ENCODE results near the gene SPATS2.
A peak's percentile ranks its signal among the peaks of the same experiment; 100 is the strongest.

Gene SPATS2

DNA sequence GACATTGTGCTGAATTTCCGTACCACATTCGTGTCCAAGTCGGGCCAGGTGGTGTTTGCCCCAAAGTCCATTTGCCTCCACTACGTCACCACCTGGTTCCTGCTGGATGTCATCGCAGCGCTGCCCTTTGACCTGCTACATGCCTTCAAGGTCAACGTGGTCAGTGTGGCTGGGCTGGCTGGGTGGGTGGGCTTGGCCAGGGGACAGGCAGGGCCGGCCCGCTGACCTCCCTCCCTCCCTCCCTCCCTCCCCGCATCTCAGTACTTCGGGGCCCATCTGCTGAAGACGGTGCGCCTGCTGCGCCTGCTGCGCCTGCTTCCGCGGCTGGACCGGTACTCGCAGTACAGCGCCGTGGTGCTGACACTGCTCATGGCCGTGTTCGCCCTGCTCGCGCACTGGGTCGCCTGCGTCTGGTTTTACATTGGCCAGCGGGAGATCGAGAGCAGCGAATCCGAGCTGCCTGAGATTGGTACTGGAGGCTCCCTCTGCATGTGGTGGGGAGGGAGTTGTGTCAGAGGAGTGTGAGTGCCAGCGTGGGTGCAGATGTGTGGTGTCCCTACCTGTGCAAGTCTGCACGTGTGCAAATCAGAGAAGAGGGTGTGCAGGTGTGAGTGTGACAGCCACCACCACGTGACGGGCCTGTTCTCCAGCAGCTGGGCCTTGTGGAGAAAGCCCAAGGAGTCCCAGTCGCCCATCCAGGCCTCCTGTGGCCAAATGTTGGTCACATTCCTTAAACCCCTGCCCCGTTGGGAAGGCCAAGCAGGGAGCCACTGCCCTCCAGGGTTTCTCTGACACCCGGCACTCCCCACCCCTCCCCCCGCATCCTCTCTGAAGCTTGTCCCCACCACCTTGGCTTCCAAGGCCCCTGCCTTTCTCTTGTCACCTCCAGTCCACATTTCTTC lies 176.9 kb downstream of the SPATS2 start:
- DNase-seq, result no peak

DNA sequence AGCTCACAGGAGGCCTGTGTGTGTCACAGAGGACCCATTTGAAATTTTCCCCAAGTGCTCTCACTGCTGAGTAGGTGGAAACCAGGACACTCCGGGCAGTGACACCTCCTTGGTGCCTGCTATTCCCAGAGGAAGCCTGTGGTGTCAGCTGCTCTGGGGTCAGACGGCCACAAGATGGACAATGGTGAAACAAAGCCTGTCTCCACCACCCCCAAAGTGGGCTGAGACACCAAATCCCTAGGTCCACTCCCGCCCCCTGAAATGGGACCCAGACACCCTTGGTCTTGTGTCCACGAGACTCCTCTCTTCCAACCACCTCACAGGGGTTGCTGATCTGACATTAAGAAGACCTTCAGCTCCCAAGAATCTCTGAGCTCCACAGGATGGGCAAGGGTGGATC lies 178.6 kb downstream of the SPATS2 start:
- no peak for DNase-seq

DNA sequence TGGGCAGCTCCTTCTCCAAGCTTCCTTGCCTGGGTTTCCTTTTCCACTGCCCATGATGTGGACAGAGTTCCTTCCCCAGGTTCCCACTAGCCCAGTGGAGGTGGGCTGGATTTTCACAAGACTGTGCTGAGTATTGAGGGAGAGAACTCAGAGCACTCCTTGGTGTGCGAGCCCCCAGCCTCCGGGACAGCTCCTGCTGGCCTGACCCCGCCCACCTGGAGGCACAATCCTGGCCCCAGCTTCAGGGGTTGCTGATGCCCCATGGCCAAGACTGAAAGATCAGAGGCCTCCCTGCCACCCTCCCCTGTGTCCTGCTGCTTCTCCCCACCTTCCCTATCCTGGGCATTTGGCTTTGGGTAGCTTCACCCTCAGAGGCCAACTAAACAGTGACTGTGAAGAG lies 179.2 kb downstream of the SPATS2 start:
- no peak for DNase-seq

DNA sequence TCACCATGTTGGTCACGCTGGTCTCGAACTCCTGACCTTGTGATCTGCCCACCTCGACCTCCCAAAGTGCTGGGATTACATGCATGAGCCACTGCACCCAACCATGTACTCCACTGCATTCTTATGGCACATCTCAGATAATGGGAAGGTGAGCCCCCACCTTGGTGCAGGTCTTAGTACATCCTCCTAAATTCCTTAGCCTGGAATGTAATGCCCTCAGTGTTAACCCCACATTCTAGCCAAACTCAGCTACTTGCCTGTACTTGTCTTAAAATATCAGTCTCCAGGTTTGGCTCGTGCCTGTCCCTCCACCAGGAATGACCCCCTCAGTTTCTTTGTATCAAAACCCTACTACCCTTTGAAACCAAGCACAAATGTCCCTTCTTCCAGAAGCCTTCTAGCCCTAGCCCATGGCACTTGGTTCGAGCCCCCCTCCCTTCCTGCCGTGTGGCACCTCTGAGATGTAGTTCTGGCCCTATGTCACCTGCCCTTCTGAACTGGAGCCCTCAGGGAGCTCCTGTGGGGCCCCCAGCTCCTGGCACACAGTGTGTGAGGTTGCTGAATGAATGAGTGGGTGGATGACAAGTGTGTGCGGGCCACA lies 179.9 kb downstream of the SPATS2 start:
- DNase-seq, result no peak

DNA sequence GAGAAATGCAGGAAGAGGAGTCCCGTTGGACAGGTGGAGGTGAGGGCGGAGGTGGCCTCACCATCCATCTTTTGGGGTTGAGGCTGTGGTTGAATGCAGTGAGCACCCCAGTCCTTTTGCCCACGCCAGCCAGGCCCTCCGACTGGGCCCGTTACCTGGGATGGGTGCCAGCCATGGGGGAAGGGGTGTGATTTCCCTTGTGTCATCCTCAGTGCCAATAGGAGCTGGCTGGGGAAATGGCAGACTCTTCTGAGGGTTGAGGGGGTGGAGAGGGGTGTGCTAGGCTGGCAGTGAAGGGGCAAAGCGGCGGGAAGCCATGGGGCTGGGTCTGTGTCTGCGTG lies 181.2 kb downstream of the SPATS2 start:
- DNase-seq, result no peak

DNA sequence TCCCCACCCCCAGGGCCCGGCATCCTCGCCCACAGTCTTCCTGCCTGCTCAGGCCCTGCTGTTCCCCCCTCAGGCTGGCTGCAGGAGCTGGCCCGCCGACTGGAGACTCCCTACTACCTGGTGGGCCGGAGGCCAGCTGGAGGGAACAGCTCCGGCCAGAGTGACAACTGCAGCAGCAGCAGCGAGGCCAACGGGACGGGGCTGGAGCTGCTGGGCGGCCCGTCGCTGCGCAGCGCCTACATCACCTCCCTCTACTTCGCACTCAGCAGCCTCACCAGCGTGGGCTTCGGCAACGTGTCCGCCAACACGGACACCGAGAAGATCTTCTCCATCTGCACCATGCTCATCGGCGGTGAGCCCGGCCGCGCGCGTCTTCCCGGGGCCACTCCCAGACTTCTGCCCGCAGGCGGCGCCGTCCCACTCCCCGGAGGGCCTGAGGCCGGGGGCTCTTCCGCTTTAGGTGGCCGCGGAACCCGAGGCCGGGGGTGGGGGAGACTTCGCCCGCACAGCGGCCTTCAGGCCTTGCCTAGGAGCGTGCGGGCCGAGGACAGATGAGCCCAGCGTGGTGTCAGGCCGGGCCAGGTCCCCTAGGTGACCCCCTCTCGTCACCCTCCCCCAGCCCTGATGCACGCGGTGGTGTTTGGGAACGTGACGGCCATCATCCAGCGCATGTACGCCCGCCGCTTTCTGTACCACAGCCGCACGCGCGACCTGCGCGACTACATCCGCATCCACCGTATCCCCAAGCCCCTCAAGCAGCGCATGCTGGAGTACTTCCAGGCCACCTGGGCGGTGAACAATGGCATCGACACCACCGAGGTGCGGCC lies 181.8 kb downstream of the SPATS2 start:
- DNase-seq, result no peak

DNA sequence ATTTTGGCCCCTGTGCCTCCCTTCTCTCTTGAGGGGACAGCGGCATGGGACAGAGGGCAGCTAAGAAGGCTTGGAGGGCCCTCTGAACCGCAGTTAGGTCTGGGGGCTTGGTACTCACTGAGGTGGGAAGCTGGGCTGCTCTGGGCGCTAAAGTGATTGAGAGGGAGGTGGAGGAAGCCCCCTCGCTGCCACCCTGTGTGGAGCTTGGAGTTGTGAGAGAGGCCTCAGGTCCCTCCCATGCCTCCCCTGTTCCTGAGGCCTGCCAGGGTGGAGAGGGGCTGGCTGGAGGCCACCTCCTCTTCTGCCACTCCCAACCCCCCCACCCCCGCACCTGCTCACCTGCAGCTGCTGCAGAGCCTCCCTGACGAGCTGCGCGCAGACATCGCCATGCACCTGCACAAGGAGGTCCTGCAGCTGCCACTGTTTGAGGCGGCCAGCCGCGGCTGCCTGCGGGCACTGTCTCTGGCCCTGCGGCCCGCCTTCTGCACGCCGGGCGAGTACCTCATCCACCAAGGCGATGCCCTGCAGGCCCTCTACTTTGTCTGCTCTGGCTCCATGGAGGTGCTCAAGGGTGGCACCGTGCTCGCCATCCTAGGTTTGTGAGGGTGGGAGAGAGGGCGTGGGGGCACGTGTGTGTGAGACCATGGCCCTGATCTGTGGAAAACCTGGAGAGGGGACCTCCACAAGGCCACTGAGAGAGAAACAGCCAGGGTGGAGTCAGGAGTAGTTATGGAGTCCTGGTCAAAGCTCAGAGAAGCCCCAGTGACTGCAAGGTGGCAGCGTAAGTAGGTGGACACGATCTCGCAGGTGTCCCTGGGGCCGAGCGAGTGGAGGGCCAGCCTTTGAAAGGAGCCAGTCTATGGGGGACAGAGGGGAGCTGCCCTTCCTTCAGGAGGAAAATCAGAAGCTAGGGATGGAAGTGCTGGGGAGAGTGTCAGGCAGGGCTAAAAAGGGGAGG lies 182.8 kb downstream of the SPATS2 start:
- DNase-seq, result no peak

DNA sequence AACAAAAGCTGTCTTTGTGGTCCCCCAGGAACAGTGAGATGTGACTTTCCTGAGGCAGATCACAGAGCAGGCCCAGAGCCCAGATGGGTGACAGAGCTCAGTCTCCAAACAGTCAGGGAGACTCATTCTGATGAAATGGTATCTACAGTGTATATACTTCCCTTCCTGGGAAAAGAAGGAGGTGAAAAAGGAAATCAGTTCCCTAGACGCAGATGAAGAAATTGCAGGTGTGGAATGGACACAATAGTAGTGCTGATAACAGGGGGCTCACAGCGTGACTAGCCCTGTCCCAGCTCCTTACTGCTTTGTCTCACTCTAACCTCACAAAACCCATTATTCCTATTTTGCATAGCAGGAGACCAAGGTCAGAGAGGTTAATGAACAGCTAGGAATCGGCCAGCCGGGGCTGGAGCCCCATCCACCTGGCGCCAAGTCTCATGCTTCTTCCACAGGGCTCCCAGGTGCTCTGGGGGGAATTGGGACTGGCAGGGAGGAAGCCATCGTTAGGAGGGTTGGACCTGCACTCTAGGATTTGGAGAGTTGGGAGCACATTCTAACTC lies 183.5 kb downstream of the SPATS2 start:
- DNase-seq, result no peak

DNA sequence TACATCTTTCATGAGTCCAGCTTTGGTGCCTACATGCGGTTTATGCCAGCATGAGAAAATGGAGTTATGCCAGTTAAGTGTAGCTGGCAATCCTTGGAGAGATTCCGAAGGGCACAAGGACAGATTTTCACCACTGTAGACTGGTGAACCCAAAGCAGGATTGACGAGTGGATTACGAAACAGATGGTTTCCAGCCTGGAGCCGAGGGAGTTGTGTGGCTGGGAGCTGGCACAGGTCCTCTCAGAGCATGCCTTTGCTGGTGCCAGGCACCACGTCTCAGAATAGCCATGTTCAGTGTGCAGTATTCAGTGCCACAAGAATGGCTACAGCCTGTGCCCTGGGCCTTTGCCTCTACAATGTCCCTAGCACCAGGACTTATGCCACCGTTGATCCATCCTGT lies 184.8 kb downstream of the SPATS2 start:
- DNase-seq, result no peak

DNA sequence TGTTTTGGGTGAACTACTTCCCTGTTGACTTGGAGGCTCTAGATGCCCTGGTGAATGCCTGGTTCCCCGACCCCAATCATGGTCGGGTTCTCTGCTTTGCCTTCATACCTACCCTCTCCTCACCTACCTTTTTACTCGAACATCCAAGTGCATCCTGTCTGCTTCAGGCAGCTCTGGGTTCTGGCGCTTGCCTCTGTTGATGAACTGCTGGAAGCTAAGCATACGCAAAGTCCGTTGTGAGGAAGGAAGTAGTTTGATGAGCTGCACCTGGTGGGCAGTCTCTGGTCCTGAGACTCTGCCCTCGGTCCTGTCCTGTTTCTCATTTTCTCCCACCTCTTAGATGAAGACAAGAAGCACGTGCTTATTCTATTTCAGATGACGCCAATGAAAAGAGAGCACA lies 185.2 kb downstream of the SPATS2 start:
- DNase-seq, result no peak

DNA sequence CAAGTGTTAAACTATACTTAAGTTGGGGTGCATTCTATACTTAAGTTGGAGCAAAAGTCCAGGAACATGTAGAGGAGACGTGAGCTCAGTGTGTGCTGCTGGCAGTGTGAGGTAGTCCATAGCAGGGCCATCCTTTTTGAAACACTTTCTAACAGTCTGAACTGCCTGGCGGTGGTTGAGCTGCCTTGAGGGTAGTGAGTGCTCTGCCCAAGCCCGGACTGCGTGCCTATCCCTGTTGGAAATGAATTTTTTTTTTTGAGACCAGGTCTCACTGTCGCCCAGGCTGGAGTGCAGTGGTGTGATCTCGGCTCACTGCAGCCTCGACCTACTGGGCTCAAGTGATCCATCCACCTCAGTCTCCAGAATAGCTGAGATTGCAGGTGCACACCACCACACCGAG lies 185.6 kb downstream of the SPATS2 start:
- DNase-seq, result no peak

DNA sequence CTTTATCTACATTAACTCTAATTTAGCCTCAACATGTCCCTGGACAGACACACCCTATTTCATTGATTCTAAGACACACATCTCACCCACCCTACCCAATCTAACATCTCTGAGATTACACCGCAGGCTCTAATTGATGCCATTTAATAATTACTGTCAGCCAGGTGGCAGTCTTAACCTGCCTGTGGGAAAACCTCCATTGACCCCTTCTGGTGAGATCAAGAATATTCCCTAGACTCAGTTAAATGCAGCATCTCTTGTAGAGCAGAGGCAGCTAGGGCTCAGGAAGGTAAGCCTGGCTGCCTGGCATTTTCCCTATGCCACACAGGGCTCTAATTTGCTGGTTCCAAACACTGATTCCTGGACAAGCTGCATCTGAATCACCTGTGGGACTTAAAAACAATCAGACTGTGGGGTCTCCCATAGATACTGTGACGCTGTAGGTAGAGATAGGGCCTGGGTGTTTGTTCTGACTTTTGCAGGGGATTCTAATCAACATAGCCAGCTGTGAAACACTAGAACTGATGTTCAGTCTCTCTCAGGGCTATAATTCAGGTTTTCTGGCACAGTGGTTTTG lies 186.3 kb downstream of the SPATS2 start:
- peak; percentile 67 for DNase-seq

DNA sequence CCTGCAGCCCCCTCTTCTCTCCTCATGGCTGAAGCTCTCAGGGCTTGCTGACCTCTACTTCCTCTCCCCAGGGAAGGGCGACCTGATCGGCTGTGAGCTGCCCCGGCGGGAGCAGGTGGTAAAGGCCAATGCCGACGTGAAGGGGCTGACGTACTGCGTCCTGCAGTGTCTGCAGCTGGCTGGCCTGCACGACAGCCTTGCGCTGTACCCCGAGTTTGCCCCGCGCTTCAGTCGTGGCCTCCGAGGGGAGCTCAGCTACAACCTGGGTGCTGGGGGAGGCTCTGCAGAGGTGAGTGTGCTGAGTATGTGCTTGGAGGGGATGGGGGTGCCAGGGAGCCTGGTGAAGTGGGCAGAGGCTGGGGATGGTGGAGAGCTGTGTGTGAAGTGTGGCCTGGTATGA lies 187.0 kb downstream of the SPATS2 start:
- DNase-seq, result no peak

DNA sequence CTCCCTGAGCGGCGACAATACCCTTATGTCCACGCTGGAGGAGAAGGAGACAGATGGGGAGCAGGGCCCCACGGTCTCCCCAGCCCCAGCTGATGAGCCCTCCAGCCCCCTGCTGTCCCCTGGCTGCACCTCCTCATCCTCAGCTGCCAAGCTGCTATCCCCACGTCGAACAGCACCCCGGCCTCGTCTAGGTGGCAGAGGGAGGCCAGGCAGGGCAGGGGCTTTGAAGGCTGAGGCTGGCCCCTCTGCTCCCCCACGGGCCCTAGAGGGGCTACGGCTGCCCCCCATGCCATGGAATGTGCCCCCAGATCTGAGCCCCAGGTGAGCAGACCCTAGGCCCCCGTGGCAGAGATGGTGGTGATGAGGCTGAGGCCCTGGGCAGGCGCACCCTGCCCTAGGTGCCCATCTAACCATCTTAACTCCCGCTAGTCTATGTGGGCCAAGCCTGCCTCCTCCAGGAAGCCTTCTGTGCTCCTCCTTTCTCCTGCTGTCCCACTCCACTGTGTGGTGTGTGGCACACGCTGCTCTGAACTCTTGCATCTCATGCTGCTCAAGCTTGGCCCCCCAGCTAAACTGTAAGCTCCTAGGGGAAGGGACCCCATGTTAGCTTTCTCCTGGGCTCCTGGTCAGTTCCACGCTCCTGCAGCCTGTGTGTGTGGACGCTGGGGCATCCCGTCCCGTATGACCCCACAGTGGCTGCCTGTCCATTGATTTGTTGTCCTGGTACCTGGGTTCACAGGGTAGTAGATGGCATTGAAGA lies 188.5 kb downstream of the SPATS2 start:
- DNase-seq, result no peak

DNA sequence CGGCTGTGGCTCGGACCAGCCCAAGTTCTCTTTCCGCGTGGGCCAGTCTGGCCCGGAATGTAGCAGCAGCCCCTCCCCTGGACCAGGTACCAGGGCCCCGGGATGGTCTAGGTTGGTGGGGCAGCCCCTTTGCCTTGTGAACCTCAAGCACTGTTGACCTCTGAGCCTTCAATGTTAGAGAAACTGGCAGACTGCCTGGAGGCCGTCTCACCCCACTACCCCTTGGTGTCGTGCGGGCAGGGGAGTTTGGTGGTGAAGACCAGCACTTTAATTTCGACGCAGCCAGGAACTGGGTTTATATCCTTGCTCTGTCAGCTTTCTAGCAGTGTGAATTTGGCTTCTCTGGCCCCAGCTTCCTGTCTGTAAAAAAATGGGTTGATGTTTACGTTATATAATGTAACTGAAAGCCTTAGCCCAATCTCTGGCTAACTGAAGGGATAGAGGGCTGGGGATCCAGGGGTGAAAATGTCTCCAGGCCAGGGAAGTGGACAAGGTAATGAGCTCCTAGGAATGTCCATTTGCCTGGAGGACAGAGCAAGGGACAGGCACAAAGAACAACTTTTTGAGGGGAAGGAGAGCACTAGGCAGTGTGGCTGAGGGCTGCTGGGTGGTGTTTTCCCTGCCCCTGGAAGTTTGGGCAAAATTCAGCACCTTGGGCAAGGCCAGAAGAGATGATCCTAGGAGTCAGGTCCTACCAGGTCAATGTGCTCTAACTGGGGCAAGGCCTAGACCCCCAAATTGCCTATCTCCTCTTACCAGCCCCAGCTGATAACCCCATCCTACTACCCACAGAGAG lies 189.3 kb downstream of the SPATS2 start:
- no peak for DNase-seq

DNA sequence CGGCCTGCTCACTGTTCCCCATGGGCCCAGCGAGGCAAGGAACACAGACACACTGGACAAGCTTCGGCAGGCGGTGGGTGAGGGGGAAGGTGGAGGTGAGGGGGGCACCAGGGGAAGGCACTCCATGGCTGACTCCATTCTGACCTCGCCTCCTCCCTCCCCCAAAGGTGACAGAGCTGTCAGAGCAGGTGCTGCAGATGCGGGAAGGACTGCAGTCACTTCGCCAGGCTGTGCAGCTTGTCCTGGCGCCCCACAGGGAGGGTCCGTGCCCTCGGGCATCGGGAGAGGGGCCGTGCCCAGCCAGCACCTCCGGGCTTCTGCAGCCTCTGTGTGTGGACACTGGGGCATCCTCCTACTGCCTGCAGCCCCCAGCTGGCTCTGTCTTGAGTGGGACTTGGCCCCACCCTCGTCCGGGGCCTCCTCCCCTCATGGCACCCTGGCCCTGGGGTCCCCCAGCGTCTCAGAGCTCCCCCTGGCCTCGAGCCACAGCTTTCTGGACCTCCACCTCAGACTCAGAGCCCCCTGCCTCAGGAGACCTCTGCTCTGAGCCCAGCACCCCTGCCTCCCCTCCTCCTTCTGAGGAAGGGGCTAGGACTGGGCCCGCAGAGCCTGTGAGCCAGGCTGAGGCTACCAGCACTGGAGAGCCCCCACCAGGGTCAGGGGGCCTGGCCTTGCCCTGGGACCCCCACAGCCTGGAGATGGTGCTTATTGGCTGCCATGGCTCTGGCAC lies 190.1 kb downstream of the SPATS2 start:
- DNase-seq, result no peak

DNA sequence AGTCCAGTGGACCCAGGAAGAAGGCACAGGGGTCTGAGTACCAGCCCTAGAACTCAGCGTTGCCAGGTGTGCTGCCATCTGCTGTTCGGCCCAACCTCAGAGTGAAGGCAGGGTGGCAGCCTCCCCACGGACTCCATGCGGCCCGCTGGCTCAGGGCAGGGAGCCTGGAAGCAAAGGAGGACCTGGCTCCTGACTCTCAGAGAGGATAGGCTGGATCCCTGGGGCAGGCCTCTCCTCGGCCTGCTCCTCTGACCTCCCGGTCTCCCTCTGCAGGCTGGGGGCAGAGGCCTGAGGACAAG lies 190.6 kb downstream of the SPATS2 start:
- DNase-seq, result no peak

DNA sequence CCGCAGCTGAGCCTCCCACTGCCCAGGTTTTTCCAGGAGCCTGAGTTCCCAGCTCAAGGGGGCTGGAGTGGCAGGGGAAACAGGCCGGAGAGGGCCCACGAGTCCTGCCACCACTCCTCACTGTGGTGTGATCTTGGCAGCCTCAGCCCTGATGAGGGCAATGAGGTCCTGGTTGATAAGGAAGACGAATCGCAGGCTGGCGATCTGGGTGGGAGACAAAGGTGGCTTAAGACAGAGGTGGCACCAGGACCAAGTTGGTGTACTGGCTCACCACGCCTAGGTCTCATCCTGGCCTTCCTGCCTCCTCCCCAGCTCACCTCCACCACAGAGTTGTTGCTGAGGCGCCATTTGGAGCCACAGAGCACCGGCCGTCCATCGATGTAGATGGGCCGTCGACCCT lies 191.3 kb downstream of the SPATS2 start:
- peak; percentile 56 for DNase-seq

DNA sequence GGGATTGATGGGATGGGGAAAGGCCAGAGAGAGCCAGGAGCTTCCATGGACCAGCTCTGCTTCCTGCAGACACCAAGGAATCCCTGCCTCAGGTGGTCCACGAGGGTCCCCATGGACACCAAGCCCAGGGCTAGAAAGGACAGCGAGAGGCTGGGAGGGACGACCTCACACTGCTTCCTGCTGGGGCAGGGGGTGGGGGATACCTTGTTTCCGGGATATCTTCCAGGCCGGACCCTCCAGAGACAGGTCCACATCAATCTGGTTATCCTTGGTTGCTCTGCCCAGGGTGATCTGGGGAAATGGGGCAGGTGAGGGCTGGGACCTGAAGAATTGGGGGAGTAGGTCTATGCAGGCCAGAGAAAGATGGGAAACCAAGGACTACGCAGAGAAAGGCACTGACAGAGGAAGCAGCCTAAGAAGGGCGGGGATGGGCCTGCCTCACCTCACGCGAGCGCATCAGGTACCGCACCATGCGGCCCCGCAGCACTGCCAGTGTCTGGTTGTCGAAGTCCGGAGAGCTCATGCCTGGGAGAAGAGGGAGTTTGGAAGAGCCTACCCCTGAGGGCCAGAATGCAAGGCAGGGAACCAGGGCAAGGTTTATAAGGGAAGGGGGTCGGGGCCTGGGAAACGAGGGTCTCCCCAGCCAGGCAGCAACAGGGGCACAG lies 191.9 kb downstream of the SPATS2 start:
- no peak for DNase-seq

Measured in hematopoietic multipotent progenitor cell treated with erythropoietin and hydrocortisone succinate and interleukin-3 and kit ligand, for 8 days (in vitro differentiated cells).